ENCODE measurements around the gene GNE.

The GNE gene

DNA sequence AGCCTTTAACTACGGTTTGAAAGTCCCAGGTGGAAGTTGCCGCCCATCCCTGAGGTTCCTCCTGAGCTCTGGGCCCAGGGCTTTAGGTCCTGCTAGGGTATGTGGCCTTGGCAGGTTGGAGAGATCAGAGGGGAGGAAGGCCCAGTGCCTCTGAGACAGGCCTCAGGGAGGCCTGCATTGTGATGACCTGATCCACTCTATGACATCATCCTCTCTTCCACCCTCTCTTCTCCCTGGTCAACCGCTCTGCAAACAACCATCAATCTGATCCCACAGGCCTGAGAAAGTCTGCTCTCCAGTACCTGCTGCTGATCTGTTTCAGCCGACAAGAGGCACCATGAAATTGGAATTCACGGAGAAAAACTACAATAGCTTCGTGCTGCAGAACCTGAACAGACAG, 89.1 kb downstream of the GNE start, which contains the start of gene CCIN:
CCIN (plus strand) TSS at position 223 of the 400 bp plus-strand sequence; CDS start at position 338, 115 bp downstream.
- DNase-seq (ENCODE audit: low spot score), result no peak

GRCh38 chr9:36166168-36166927, 91.9 kb downstream of the GNE start:
- peak; percentile 77 for DNase-seq (ENCODE audit: low spot score)

- peak; percentile 29 for DNase-seq (ENCODE audit: low spot score)
Measured at GRCh38 chr9:36165826-36166167, 92.5 kb downstream of the GNE start.

GRCh38 chr9:36164989-36165388, 93.3 kb downstream of the GNE start:
- peak; percentile 24 for DNase-seq (ENCODE audit: low spot score)
